Measurements from ENCODE around the gene SLC49A4. TPM values are rescaled to one million over a fixed set of nuclear protein-coding genes. Genes with fewer than 3 reads are reported as not detected.
A peak's percentile ranks its signal among the peaks of the same experiment; 100 is the strongest.

The SLC49A4 gene
- total RNA-seq, 1 donor = 43.4 TPM

GRCh38 chr3:122766430-122766829, 28.4 kb upstream of the SLC49A4 start:
- H3K27me3 ChIP-seq (ENCODE audit: insufficient read depth, low read length) = no peaks in the 10 kb centered on the region
- H3K4me1 ChIP-seq (ENCODE audit: insufficient read depth, low read length) = no peaks in the 10 kb centered on the region
- no peak for TF ChIP-seq CTCF (IDR thresholded peaks at IDR 0.05; ENCODE audit: extremely low read depth, low read depth, low read length)
- no peaks in the 10 kb centered on the region for H4K20me1 ChIP-seq (ENCODE audit: insufficient read depth, low read length)
- H3K9me3 ChIP-seq (ENCODE audit: low read depth, low read length) = no peaks in the 10 kb centered on the region
- H3K4me2 ChIP-seq (ENCODE audit: insufficient read depth, low read length) = no peak overlapping the region
- H3K79me2 ChIP-seq (ENCODE audit: insufficient read depth, low read length) = no peaks in the 10 kb centered on the region
- H3K36me3 ChIP-seq (ENCODE audit: insufficient read depth, low read length) = no peaks in the 10 kb centered on the region
- no peak overlapping the region for H3K4me3 ChIP-seq (ENCODE audit: insufficient read depth, low read length)
- H2AFZ ChIP-seq (ENCODE audit: low read length) = no peak overlapping the region
- no peak overlapping the region for H3K27ac ChIP-seq (ENCODE audit: low read depth, low read length)
- no peak for DNase-seq (ENCODE audit: insufficient read length, low spot score, missing footprints)

- H3K79me2 ChIP-seq (ENCODE audit: insufficient read depth, low read length) = no peaks in the 10 kb centered on the region
- no peaks in the 10 kb centered on the region for H3K9me3 ChIP-seq (ENCODE audit: low read depth, low read length)
- H3K4me3 ChIP-seq (ENCODE audit: insufficient read depth, low read length) = no peak overlapping the region
- no peaks in the 10 kb centered on the region for H3K4me1 ChIP-seq (ENCODE audit: insufficient read depth, low read length)
- H2AFZ ChIP-seq (ENCODE audit: low read length) = peak overlapping the region; percentile 62
- no peaks in the 10 kb centered on the region for H4K20me1 ChIP-seq (ENCODE audit: insufficient read depth, low read length)
- H3K4me2 ChIP-seq (ENCODE audit: insufficient read depth, low read length) = no peak overlapping the region
- no peak for DNase-seq (ENCODE audit: insufficient read length, low spot score, missing footprints)
- H3K27ac ChIP-seq (ENCODE audit: low read depth, low read length) = no peak overlapping the region
- H3K27me3 ChIP-seq (ENCODE audit: insufficient read depth, low read length) = no peaks in the 10 kb centered on the region
- H3K36me3 ChIP-seq (ENCODE audit: insufficient read depth, low read length) = no peaks in the 10 kb centered on the region
- TF ChIP-seq CTCF (IDR thresholded peaks at IDR 0.05; ENCODE audit: extremely low read depth, low read depth, low read length) = no peak
Observed at GRCh38 chr3:122767540-122768372, 27.1 kb upstream of the SLC49A4 start.

GRCh38 chr3:122770521-122771202, 24.2 kb upstream of the SLC49A4 start:
- Histone ChIP-seq H3K79me2 (ENCODE audit: insufficient read depth, low read length) (no peaks in the 10 kb centered on the region), H3K27me3 (ENCODE audit: insufficient read depth, low read length) (no peaks in the 10 kb centered on the region)
- no peak for TF ChIP-seq CTCF (IDR thresholded peaks at IDR 0.05; ENCODE audit: extremely low read depth, low read depth, low read length)

GRCh38 chr3:122772827-122773226, 22.0 kb upstream of the SLC49A4 start:
- Histone ChIP-seq H3K79me2 (ENCODE audit: insufficient read depth, low read length) (no peaks in the 10 kb centered on the region), H3K27me3 (ENCODE audit: insufficient read depth, low read length) (no peaks in the 10 kb centered on the region), H2AFZ (ENCODE audit: low read length) (no peak overlapping the region), H3K36me3 (ENCODE audit: insufficient read depth, low read length) (no peaks in the 10 kb centered on the region), H3K9me3 (ENCODE audit: low read depth, low read length) (no peaks in the 10 kb centered on the region), H3K27ac (ENCODE audit: low read depth, low read length) (no peak overlapping the region), H3K4me1 (ENCODE audit: insufficient read depth, low read length) (peaks cover 3% of the 10 kb centered on the region), H3K4me3 (ENCODE audit: insufficient read depth, low read length) (no peak overlapping the region), H4K20me1 (ENCODE audit: insufficient read depth, low read length) (no peaks in the 10 kb centered on the region), H3K4me2 (ENCODE audit: insufficient read depth, low read length) (no peak overlapping the region)
- no peak for DNase-seq (ENCODE audit: insufficient read length, low spot score, missing footprints)
- no peak for TF ChIP-seq CTCF (IDR thresholded peaks at IDR 0.05; ENCODE audit: extremely low read depth, low read depth, low read length)

More at GRCh38 chr3:122770521-122771202, 24.2 kb upstream of the SLC49A4 start:
- Histone ChIP-seq H3K4me2 (ENCODE audit: insufficient read depth, low read length) (no peak overlapping the region), H3K4me1 (ENCODE audit: insufficient read depth, low read length) (peaks cover 3% of the 10 kb centered on the region), H2AFZ (ENCODE audit: low read length) (no peak overlapping the region), H3K27ac (ENCODE audit: low read depth, low read length) (no peak overlapping the region), H3K4me3 (ENCODE audit: insufficient read depth, low read length) (no peak overlapping the region), H4K20me1 (ENCODE audit: insufficient read depth, low read length) (no peaks in the 10 kb centered on the region), H3K36me3 (ENCODE audit: insufficient read depth, low read length) (no peaks in the 10 kb centered on the region), H3K9me3 (ENCODE audit: low read depth, low read length) (no peaks in the 10 kb centered on the region)
- no peak for DNase-seq (ENCODE audit: insufficient read length, low spot score, missing footprints)

Data from osteoblast (primary cell).